Stimulated activated CD4-positive, alpha-beta T cell treated with anti-CD3 and anti-CD28 coated beads, Interleukin-4, amount 100 ng/mL, for 48 hours (primary cell): ENCODE measurements around the gene CDCA5.

ENCODE experiments used
- DNase-seq, 2 donors: peaks; one replicate each; pipeline ENCODE4 v3.0.0-alpha.2; 2020; ENCODE audit warnings: low read depth in 2 of 2

Gene CDCA5

DNA sequence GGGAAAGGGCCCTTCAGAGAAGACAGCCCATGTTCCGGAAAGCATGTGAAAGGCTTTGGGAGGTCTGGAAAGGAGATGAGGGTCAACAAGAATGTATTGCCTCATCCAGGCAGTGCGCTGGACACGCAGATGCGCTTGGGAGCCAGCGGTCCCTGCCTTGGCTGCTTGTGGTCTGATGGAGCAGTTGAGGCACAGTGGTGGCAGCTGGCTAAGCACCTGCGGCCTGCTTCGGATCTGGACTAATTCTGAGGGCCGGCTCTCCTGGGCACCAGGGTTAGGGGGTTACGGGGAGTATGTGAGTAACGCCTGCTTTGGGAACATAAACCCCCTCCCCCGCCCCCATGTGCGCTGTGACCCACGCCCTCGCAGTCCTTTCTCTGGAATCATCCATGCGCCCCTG, 23.2 kb upstream of the CDCA5 start:
- DNase-seq: no peak

DNA sequence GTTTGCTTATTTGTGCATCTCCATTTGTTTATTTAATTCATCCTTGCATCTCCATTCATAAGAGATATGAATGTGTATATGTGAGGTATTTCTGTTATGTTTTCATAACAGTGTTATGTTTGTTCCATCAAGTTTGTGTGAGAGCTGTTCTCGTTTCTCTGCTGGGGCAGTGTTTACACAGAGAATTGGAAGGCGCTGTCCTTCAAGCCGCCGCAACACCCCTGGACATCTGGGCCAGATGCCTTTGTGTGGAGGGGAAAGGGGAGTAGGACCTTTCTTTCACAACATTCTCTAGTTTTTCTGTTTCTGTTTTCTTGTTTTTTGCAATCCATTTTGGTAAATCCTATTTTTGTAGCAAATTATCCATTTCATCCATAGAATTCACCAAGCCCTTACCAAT, 20.8 kb upstream of the CDCA5 start:
- no peak for DNase-seq

GRCh38 chr11:65103476-65103875, 19.6 kb upstream of the CDCA5 start:
- no peak for DNase-seq

DNA sequence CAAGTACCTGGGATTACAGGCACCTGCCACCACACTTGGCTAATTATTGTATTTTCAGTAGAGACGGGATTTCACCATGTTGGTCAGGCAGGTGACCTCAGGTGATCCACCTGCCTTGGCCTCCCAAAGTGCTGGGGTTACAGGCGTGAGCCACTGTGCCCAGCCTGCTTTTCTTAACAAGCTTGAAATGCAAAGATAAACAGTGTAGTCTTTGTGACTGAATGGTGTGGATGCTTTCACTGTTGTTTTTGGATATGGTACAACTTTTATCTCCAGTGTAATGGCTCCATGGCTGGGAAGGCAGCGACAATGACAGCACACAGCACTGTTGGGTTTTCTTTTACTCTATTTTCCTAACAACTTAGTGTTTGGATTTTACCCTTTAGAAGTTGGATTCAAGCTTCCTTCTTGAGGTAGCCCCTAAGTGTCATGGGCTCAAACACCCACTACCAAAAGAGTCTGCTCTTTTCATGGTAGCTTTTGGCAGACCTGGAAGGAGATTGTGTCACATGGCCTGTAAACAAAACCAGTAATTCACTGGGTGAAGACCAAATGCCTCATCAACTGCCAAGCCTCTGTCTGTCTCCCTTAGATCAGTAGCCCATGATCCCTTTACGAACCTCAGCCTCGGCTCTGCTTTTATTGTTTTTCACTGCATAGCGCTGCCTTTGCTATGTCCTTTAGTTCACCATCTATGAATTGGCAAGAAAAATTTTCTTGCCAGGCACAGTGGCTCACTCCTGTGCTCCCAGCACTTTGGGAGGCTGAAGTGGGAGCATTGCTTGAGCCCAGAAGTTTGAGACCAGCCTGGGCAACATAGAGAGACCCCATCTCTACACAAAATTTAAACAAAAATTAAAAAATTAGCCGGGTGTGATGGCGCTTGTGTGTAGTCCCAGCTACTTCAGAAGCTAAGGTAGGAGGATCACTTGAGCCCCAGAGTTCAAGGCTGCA, 18.6 kb upstream of the CDCA5 start:
- no peak for DNase-seq

DNA sequence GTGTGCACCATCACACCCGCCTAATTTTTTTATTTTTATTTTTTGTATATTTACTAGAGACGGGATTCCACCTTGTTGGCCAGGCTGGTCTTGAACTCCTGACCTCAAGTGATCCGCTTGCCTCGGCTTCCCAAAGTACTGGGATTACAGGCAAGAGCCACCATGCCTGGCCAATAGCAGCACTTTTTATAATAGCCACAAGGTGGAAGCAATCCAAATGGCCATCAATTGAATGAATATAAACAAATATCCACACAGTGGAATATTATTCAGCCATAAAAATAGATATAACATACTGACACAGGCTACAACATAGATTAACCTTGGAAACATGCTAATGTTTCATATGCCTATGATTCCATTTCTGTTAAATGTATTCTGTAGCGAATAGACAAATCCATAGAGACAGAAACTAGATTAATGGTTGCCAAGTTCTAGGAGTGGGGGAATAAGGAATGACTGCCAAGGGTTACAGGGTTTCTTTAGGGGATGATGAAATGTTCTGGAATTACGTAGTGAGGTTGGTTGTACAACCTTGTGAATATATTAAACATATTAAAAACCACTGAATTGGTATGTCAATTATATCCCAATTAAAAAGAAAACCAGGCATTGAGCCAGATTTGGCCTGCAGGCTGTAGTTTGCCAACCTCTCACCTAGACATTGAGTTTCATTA, 17.0 kb upstream of the CDCA5 start:
- DNase-seq: no peak

DNA sequence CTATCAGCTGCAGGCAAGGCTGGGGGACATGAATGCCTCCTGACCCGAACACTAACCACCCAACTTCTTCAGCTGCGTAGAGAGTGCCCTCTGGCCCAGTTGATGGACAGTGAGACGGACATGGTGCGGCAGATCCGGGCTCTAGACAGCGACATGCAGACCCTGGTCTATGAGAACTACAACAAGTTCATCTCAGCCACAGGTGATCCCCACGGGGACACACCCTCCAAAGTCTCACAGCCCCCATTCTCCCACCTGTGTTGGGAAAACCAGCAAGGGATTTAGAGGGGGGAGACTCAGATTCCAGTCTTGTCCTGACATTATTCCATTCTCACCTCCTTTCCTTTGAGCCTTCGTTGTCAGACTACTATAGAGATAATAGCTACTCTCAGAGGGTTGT, 13.1 kb upstream of the CDCA5 start:
- no peak for DNase-seq

- DNase-seq: peak; percentile 77 to 78
These were observed 12.3 kb upstream of the CDCA5 start, which contains the start of gene VPS51 for GRCh38 chr11:65095974-65096806. TSS of gene VPS51 (plus strand) at chr11:65096214. CDS start at chr11:65096251, 37 bp downstream.

DNA sequence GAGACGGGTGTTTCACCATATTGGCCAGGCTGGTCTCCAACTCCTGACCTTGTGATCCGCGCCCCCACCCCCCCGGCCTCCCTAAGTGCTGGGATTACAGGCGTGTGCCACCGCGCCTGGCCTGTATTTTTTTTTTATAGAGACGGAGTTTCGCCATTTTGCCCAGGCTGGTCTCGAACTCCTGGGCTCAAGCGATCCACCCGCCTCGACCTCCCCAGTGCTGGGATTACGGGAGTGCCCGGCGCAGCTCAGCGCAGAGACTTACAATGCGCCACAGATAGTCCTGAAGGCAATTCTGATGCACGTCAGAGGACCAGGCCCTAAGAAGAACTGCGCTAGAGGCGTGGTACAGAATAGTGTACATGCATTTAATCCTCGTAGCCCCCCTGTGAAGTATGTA, 11.6 kb upstream of the CDCA5 start:
- DNase-seq: no peak

DNA sequence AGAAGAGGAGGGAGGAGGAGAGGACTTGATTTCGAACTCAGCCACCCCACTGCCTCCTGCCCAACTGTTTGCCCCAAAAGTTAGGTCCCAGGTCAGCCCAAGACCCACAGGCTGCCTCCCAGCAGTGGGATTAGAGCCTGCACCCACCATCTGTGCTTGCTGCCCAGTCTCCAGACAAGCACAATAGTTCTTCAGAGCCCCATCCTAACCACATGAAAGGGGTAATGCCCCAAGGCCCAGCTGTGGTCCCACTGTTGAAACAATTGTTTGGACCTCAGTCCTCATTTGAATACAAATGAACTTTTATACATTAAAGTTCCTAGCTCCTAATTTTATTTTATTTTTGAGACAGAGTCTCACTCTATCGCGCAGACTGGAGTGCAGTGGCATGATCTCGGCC, 6.8 kb upstream of the CDCA5 start:
- DNase-seq: no peak

- no peak for DNase-seq
These were observed 5.8 kb upstream of the CDCA5 start for GRCh38 chr11:65089621-65090020.

DNA sequence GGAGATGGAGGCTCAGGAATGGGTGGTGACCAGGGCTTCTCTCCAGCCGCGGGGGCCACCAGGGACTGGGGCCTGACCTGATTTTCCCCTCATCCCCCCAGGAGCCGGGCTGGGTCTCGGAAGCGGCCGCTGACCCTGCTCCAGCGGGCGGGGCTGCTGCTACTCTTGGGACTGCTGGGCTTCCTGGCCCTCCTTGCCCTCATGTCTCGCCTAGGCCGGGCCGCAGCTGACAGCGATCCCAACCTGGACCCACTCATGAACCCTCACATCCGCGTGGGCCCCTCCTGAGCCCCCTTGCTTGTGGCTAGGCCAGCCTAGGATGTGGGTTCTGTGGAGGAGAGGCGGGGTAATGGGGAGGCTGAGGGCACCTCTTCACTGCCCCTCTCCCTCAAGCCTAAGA, 4.0 kb upstream of the CDCA5 start:
- DNase-seq: no peak

DNA sequence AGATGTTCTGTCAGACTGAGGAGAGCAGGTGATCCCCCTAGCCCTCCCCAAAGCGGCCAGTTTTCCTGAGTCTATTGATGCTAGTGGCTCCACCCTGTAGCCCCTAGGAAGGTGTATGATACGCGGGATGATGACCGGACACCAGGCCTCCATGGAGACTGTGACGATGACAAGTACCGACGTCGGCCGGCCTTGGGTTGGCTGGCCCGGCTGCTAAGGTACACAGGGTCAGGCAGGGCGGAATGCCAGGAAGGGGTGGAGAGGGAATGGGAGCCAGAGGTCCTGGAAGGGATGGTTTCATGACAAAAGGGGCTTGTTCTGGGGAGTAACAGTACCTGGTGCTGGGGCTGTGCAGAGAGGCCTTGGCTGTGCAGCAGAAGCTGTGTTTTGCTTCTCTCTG, 3.4 kb upstream of the CDCA5 start:
- no peak for DNase-seq

DNA sequence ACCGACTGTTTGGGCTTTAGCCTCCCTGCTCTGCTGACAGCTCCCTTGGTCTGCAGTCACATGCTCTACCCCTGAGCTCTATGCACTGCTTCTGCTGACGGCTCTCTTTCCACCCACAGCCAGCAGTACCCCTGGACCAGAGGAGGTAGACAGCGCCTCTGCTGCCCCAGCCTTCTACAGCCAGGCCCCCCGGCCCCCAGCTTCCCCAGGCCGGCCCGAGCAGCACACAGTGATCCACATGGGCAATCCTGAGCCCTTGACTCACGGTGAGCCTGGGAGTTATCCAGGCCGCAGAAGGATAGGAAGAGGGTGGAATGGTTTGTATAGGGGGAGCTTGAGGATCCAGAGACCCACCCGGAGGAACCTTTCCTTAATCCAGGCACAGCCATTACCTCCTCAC, 3.0 kb upstream of the CDCA5 start:
- no peak for DNase-seq

DNA sequence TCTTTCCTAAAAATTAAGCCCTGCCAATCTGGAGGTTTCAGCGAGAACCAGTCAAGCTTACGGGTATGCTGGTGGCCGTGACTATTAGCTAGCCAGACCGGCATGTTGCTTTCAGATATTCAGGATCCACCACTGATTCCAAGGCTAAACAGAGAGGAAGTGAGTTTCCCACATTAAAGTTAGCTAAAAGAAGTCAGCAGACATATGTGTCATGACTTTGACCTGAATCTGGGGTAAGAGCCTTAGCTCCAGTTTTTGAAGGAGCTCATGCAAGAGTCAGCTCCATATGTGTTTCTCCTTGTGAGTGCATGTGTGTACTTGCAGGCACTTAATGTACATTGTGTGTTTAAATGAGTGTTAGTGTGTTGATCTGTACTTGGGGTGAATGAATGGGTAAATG, 1.6 kb upstream of the CDCA5 start:
- DNase-seq: no peak

- DNase-seq: no peak
These were observed 947 bp upstream of the CDCA5 start for GRCh38 chr11:65084598-65085375.

GRCh38 chr11:65083134-65083833, 556 bp downstream of the CDCA5 start:
- no peak for DNase-seq

- DNase-seq: no peak
These were observed 5.0 kb downstream of the CDCA5 start for GRCh38 chr11:65078786-65079342.

- peak; percentile 55 to 57 for DNase-seq
These were observed 5.7 kb downstream of the CDCA5 start for GRCh38 chr11:65078151-65078550.

DNA sequence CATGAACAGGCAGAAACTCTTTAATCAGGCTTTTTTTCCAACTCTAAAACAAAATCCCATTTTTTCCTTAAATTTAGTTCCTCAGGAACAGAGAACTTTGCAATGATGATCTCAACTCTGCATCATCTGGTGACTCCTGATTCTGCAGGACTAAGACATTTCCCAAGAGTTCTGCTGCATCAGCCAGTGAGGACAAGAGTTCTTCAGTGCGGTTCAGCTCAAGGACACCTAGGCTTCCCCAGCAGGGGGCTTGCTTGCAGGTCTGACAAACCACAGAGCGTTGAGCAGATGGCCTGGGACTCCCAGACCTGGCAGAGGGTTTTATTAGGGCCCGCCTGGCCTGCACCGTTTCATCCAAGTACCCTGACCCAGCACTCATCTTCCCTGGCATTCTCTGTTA, 6.4 kb downstream of the CDCA5 start:
- DNase-seq: no peak

DNA sequence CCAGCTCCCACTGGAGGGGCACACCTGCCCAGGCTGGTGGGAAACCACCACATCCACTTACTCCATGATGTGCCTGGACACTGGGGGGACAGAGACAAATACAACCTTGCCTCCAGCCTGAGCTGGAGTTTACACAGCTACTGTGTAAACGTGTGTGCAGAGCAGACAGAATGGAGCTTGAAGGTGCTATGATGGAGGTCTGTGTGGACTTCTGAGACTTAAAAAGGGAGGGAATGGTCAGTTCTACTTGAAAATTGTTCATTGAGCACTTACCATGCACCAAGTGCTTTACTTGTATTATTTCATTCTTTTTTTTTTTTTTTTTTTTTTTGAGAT, 11.2 kb downstream of the CDCA5 start:
- no peak for DNase-seq
